ENCODE measurements around the gene RBBP8NL. TPM values are rescaled to one million over a fixed set of nuclear protein-coding genes. Genes with fewer than 3 reads are reported as not detected.

RBBP8NL gene
- total and polyA plus RNA-seq, 2 donors = 0.33 to 0.64 TPM

DNA sequence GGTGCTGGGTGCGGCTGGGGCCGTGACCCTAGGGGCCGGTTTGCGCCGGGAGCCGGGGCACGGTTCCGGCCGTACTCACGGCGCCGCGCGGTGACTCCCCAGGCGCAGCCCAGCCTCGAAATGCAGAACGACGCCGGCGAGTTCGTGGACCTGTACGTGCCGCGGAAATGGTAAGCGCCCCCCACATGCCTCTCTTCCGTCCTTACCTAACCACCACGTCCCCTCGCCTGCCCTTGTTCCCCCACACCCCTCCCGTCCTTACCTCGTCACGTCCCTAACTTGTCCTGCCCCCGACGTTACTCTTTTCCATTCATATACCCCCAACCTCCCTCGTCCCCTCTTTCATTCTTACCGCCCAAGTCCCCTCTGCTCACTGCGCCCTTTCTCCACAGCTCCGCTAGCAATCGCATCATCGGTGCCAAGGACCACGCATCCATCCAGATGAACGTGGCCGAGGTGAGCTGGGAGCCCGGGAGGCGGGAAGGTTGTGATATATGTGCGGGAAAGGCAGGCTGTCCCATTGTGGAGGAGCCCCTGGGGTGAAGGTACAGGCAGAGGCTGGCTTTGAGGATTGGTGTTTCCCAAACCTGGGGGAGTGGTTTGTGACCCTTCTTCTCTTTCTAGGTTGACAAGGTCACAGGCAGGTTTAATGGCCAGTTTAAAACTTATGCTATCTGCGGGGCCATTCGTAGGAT lies 40.0 kb downstream of the RBBP8NL start:
- H3K27ac ChIP-seq (ENCODE audit: low read depth in 1 of 2, low read length in 1 of 2) = peak overlapping the region in 1 of 2 donors; percentile 54
- H3K27me3 ChIP-seq (ENCODE audit: control insufficient read depth in 2 of 2, insufficient read depth in 1 of 2, low read length in 1 of 2) = no peaks in the 10 kb centered on the region
- peaks cover 12 to 25% of the 10 kb centered on the region in 2 donors for H3K4me1 ChIP-seq (ENCODE audit: control insufficient read depth in 2 of 2, insufficient read depth in 2 of 2, low read length in 2 of 2)
- peaks cover 23 to 37% of the 10 kb centered on the region in 2 donors for H3K36me3 ChIP-seq (ENCODE audit: control insufficient read depth in 2 of 2, insufficient read depth in 2 of 2, low read length in 1 of 2)
- no peak for DNase-seq (ENCODE audit: low read depth in 6 of 9, low spot score in 9 of 9)
- 4% methylated on average over 47 of the region's 47 CpGs for WGBS
- no peaks in the 10 kb centered on the region for H3K9me3 ChIP-seq (ENCODE audit: control insufficient read depth in 2 of 2, insufficient read depth in 1 of 2, low read length in 1 of 2)
- peak overlapping the region; percentile 60 to 63 for H3K4me3 ChIP-seq (ENCODE audit: low read length in 2 of 2)

- Histone ChIP-seq H3K36me3 (ENCODE audit: control insufficient read depth in 2 of 2, insufficient read depth in 2 of 2, low read length in 1 of 2) (peaks cover 21 to 37% of the 10 kb centered on the region in 2 donors), H3K9me3 (ENCODE audit: control insufficient read depth in 2 of 2, insufficient read depth in 1 of 2, low read length in 1 of 2) (no peaks in the 10 kb centered on the region), H3K4me1 (ENCODE audit: control insufficient read depth in 2 of 2, insufficient read depth in 2 of 2, low read length in 2 of 2) (peaks cover 12 to 26% of the 10 kb centered on the region in 2 donors), H3K27me3 (ENCODE audit: control insufficient read depth in 2 of 2, insufficient read depth in 1 of 2, low read length in 1 of 2) (no peaks in the 10 kb centered on the region), H3K4me3 (ENCODE audit: low read length in 2 of 2) (peak within 1 kb of the TSS; percentile 60 to 63), H3K27ac (ENCODE audit: low read depth in 1 of 2, low read length in 1 of 2) (peak within 1 kb of the TSS; percentile 53 to 84)
- WGBS = under 1% methylated on average over 83 of the region's 83 CpGs
- peak; percentile 74 to 95 (median 88) for DNase-seq (ENCODE audit: low read depth in 6 of 9, low spot score in 9 of 9)
These were observed 40.7 kb downstream of the RBBP8NL start, which contains the start of gene RPS21 for GRCh38 chr20:62386383-62387218. RPS21 (plus strand) TSS chr20:62387103; CDS start chr20:62387339, 236 bp downstream.

DNA sequence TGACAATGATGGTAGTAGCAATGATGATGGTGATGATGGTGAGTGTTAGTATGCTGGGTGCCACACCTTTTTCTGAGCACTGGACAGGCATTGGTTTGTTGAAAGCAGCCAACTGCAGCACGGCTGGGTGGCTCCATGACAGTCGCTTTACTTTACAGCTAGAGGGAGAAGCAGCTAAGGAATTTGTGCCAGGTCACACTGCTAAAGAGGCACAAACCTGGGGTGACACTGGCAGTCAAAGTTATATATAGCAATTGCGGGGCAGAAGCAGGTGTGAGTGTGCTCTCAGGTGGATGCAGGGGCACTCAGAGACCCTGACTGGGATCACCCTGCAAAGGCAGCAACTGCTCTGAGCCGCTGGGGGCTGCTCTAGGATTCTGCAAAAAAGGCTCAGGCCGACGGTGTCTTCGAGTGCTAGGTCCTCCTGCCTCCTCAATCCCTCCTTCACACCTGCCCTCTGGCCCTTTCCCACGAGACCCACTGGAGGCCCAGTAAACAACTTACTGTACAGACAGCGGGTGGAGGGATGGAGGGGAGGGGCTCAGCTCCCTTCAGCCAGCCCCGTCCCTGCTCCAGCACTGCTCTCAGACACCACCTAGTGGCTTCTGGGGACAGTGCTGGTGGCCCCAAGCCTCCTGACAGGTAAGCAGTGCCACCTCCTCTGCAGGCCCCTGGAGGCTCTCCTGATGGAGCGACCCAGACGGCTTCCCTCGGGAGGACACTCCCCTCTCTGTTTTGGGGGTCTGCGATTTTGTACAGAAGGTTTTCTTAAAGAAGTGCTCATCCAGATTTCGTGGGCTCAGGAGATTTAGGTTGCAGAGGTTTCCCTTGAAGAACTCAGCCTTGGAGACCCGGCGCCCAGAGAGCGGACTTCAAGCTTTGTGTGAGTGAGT lies 44.8 kb downstream of the RBBP8NL start:
- 62% methylated on average over 18 of the region's 18 CpGs for WGBS
- Histone ChIP-seq H3K4me1 (ENCODE audit: control insufficient read depth in 2 of 2, insufficient read depth in 2 of 2, low read length in 2 of 2) (peaks cover 5 to 14% of the 10 kb centered on the region in 2 donors), H3K36me3 (ENCODE audit: control insufficient read depth in 2 of 2, insufficient read depth in 2 of 2, low read length in 1 of 2) (peaks cover 0 to 6% of the 10 kb centered on the region in 2 donors), H3K9me3 (ENCODE audit: control insufficient read depth in 2 of 2, insufficient read depth in 1 of 2, low read length in 1 of 2) (no peaks in the 10 kb centered on the region), H3K4me3 (ENCODE audit: low read length in 2 of 2) (no peak overlapping the region), H3K27me3 (ENCODE audit: control insufficient read depth in 2 of 2, insufficient read depth in 1 of 2, low read length in 1 of 2) (no peaks in the 10 kb centered on the region), H3K27ac (ENCODE audit: low read depth in 1 of 2, low read length in 1 of 2) (no peak overlapping the region)
- DNase-seq (ENCODE audit: low read depth in 6 of 9, low spot score in 9 of 9) = peak in 8 of 9 donors; percentile 38 to 83 (median 68)

DNA sequence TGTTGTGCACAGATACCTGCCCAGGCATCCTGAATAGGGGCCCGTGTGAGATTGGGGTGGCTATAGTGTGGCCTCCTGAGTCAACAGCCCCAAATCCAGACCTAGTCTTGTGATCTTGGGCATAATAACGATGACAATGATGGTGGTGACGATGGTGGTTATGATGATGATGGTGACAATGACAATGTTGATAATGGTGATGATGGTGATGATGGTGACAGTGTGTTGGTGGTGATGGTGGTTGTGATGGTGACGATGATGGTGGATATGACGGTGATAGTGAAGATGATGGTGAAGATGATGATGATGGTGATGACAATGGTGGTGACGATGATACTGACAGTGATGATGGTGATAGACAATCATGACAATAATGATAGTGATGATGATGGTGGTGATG lies 45.5 kb downstream of the RBBP8NL start:
- Histone ChIP-seq H3K27me3 (ENCODE audit: control insufficient read depth in 2 of 2, insufficient read depth in 1 of 2, low read length in 1 of 2) (no peaks in the 10 kb centered on the region), H3K9me3 (ENCODE audit: control insufficient read depth in 2 of 2, insufficient read depth in 1 of 2, low read length in 1 of 2) (no peaks in the 10 kb centered on the region), H3K4me3 (ENCODE audit: low read length in 2 of 2) (no peak overlapping the region), H3K36me3 (ENCODE audit: control insufficient read depth in 2 of 2, insufficient read depth in 2 of 2, low read length in 1 of 2) (peaks cover 0 to 6% of the 10 kb centered on the region in 2 donors), H3K27ac (ENCODE audit: low read depth in 1 of 2, low read length in 1 of 2) (peak overlapping the region in 1 of 2 donors; percentile 75), H3K4me1 (ENCODE audit: control insufficient read depth in 2 of 2, insufficient read depth in 2 of 2, low read length in 2 of 2) (peaks cover 3 to 17% of the 10 kb centered on the region in 2 donors)
- no peak for DNase-seq (ENCODE audit: low read depth in 6 of 9, low spot score in 9 of 9)
- WGBS = 84% methylated on average over 6 of the region's 6 CpGs

- no peaks in the 10 kb centered on the region for H3K27me3 ChIP-seq (ENCODE audit: control insufficient read depth in 2 of 2, insufficient read depth in 1 of 2, low read length in 1 of 2)
- no peak for DNase-seq (ENCODE audit: low read depth in 6 of 9, low spot score in 9 of 9)
- peaks cover 0 to 6% of the 10 kb centered on the region in 2 donors for H3K36me3 ChIP-seq (ENCODE audit: control insufficient read depth in 2 of 2, insufficient read depth in 2 of 2, low read length in 1 of 2)
- WGBS = 87% methylated on average over 16 of the region's 16 CpGs
- H3K27ac ChIP-seq (ENCODE audit: low read depth in 1 of 2, low read length in 1 of 2) = peak overlapping the region; percentile 37 to 75
- no peaks in the 10 kb centered on the region for H3K9me3 ChIP-seq (ENCODE audit: control insufficient read depth in 2 of 2, insufficient read depth in 1 of 2, low read length in 1 of 2)
- H3K4me1 ChIP-seq (ENCODE audit: control insufficient read depth in 2 of 2, insufficient read depth in 2 of 2, low read length in 2 of 2) = peaks cover 3 to 19% of the 10 kb centered on the region in 2 donors
- no peak overlapping the region for H3K4me3 ChIP-seq (ENCODE audit: low read length in 2 of 2)
These were observed 46.0 kb downstream of the RBBP8NL start for GRCh38 chr20:62381202-62381797.

DNA sequence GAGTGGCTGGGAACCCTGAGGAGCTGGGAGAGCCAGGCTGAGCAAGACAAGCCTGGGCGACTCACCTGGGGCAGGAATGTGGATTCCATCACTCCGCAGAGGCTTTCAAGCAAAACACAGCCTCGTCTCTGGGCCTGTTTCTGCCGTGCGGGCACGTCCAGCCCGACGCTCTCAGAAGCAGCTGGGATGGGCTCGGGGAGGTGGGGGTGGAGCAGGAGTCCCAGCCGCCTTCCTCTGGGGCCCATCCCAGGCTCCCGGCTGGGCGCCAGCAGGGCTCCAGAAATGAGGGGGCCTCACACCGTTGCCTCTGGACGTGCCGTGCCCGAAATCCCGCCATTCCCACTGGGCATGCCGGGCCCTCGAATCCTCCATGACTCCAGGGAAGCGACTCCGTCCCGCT lies 49.1 kb downstream of the RBBP8NL start:
- H3K4me1 ChIP-seq (ENCODE audit: control insufficient read depth in 2 of 2, insufficient read depth in 2 of 2, low read length in 2 of 2) = peaks cover 0 to 18% of the 10 kb centered on the region in 2 donors
- H3K27ac ChIP-seq (ENCODE audit: low read depth in 1 of 2, low read length in 1 of 2) = peak overlapping the region; percentile 43 to 79
- WGBS = 91% methylated on average over 22 of the region's 22 CpGs
- no peaks in the 10 kb centered on the region for H3K27me3 ChIP-seq (ENCODE audit: control insufficient read depth in 2 of 2, insufficient read depth in 1 of 2, low read length in 1 of 2)
- H3K4me3 ChIP-seq (ENCODE audit: low read length in 2 of 2) = no peak overlapping the region
- peaks cover 0 to 13% of the 10 kb centered on the region in 2 donors for H3K9me3 ChIP-seq (ENCODE audit: control insufficient read depth in 2 of 2, insufficient read depth in 1 of 2, low read length in 1 of 2)
- peaks cover 0 to 6% of the 10 kb centered on the region in 2 donors for H3K36me3 ChIP-seq (ENCODE audit: control insufficient read depth in 2 of 2, insufficient read depth in 2 of 2, low read length in 1 of 2)
- DNase-seq (ENCODE audit: low read depth in 6 of 9, low spot score in 9 of 9) = peak in 1 of 9 donors; percentile 24

GRCh38 chr20:62377615-62378178 lies 49.6 kb downstream of the RBBP8NL start:
- no peak for DNase-seq (ENCODE audit: low read depth in 6 of 9, low spot score in 9 of 9)
- WGBS = 85% methylated on average over 15 of the region's 15 CpGs
- Histone ChIP-seq H3K4me1 (ENCODE audit: control insufficient read depth in 2 of 2, insufficient read depth in 2 of 2, low read length in 2 of 2) (peaks cover 0 to 17% of the 10 kb centered on the region in 2 donors), H3K27me3 (ENCODE audit: control insufficient read depth in 2 of 2, insufficient read depth in 1 of 2, low read length in 1 of 2) (no peaks in the 10 kb centered on the region), H3K27ac (ENCODE audit: low read depth in 1 of 2, low read length in 1 of 2) (peak overlapping the region; percentile 62 to 71), H3K36me3 (ENCODE audit: control insufficient read depth in 2 of 2, insufficient read depth in 2 of 2, low read length in 1 of 2) (peaks cover 0 to 6% of the 10 kb centered on the region in 2 donors), H3K4me3 (ENCODE audit: low read length in 2 of 2) (no peak overlapping the region), H3K9me3 (ENCODE audit: control insufficient read depth in 2 of 2, insufficient read depth in 1 of 2, low read length in 1 of 2) (peaks cover 0 to 13% of the 10 kb centered on the region in 2 donors)

- 95% methylated on average over 17 of the region's 17 CpGs for WGBS
- Histone ChIP-seq H3K27me3 (ENCODE audit: control insufficient read depth in 2 of 2, insufficient read depth in 1 of 2, low read length in 1 of 2) (no peaks in the 10 kb centered on the region), H3K9me3 (ENCODE audit: control insufficient read depth in 2 of 2, insufficient read depth in 1 of 2, low read length in 1 of 2) (peaks cover 0 to 13% of the 10 kb centered on the region in 2 donors), H3K27ac (ENCODE audit: low read depth in 1 of 2, low read length in 1 of 2) (peak overlapping the region in 1 of 2 donors; percentile 43), H3K4me3 (ENCODE audit: low read length in 2 of 2) (no peak overlapping the region), H3K36me3 (ENCODE audit: control insufficient read depth in 2 of 2, insufficient read depth in 2 of 2, low read length in 1 of 2) (peaks cover 0 to 6% of the 10 kb centered on the region in 2 donors), H3K4me1 (ENCODE audit: control insufficient read depth in 2 of 2, insufficient read depth in 2 of 2, low read length in 2 of 2) (peaks cover 0 to 13% of the 10 kb centered on the region in 2 donors)
- no peak for DNase-seq (ENCODE audit: low read depth in 6 of 9, low spot score in 9 of 9)
These were observed 50.3 kb downstream of the RBBP8NL start for GRCh38 chr20:62377064-62377461.
